ENCODE measurements around the gene VCAN. TPM values are rescaled to one million over a fixed set of nuclear protein-coding genes. Genes with fewer than 3 reads are reported as not detected.
A peak's percentile ranks its signal among the peaks of the same experiment; 100 is the strongest.

VCAN gene
- total and polyA plus RNA-seq, 4 donors, result 145 to 610 (median 328) TPM

DNA sequence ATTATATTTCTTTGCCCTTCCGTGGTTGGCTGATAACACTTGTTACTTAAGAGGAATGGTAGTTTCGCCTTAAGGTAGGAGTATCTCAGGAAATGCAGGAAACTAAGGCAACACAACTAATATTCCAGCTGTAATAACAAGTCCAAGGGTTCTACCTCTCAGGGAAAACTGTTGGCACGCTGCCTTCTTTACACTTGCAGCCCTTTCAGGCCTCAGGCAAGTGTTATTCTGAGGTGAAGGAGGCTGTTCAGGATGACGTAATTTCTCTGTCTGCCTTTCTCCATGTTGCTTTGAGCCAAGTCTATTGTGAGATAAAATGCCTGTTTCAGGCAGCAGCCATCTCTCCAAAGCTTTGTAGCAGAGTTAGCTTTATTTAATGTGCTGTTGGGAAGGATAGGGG lies 38.0 kb downstream of the VCAN start:
- Histone ChIP-seq H3K9me3 (ENCODE audit: control insufficient read depth, insufficient read depth, low read length) (peaks cover 5% of the 10 kb centered on the region), H3K36me3 (ENCODE audit: control insufficient read depth, insufficient read depth, low read length) (peaks cover 13% of the 10 kb centered on the region), H3K4me1 (ENCODE audit: control insufficient read depth, insufficient read depth, low read length) (no peaks in the 10 kb centered on the region), H3K27me3 (ENCODE audit: control insufficient read depth, insufficient read depth, low read length) (no peaks in the 10 kb centered on the region), H3K4me3 (ENCODE audit: low read depth, low read length) (no peak overlapping the region), H3K27ac (ENCODE audit: low read depth, low read length) (peak overlapping the region; percentile 74)
- DNase-seq (ENCODE audit: low read depth in 4 of 6, low spot score in 6 of 6), result peak in 5 of 6 donors; percentile 35 to 82 (median 40)
- WGBS (ENCODE audit: insufficient coverage), result 50% methylated on average over 1 of the region's 4 CpGs

DNA sequence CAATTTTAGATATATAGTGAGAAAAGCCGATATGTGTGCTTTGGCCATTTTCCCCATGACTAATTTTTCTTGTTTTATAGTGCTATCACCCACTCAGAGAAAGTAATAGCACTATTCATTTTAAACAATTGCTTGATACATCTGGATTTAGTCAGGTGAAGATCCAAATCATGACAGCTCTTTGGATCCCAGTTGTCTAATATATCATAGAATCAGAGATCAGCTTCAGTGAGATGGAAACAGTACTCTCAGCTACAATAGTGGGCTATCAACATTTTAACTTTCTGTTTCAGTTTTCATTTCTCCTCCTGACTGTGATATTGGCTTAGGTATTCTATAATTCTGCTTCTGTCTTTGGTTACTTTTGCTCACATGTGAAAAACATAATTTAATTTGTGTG lies 38.7 kb downstream of the VCAN start:
- Histone ChIP-seq H3K4me1 (ENCODE audit: control insufficient read depth, insufficient read depth, low read length) (no peaks in the 10 kb centered on the region), H3K36me3 (ENCODE audit: control insufficient read depth, insufficient read depth, low read length) (peaks cover 13% of the 10 kb centered on the region), H3K27ac (ENCODE audit: low read depth, low read length) (peak overlapping the region; percentile 74), H3K27me3 (ENCODE audit: control insufficient read depth, insufficient read depth, low read length) (no peaks in the 10 kb centered on the region), H3K9me3 (ENCODE audit: control insufficient read depth, insufficient read depth, low read length) (peaks cover 5% of the 10 kb centered on the region), H3K4me3 (ENCODE audit: low read depth, low read length) (no peak overlapping the region)
- no CpG with 5 or more reads among the region's 1 CpG for WGBS (ENCODE audit: insufficient coverage)
- DNase-seq (ENCODE audit: low read depth in 4 of 6, low spot score in 6 of 6), result peak in 1 of 6 donors; percentile 56

DNA sequence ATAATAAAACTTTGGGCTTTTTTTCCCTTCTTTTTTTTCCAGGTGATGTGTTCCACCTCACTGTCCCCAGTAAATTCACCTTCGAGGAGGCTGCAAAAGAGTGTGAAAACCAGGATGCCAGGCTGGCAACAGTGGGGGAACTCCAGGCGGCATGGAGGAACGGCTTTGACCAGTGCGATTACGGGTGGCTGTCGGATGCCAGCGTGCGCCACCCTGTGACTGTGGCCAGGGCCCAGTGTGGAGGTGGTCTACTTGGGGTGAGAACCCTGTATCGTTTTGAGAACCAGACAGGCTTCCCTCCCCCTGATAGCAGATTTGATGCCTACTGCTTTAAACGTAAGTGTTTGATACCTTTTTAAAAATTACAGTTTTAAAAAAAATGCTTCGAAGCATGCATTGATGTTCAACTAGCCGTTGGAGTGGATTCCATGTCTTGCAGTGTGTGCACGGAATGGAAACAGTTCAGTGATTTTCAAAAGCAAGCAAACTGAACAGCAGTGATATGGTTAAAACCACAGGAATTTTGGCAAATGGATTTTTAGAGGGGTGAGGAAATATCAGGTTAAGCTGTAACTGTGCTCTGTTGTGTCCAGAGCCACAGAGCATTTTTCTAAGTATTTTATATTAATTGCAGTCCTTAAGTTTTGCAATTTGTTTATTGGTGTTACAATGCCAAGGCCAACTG lies 40.7 kb downstream of the VCAN start:
- WGBS (ENCODE audit: insufficient coverage), result 95% methylated on average over 11 of the region's 13 CpGs
- H3K4me3 ChIP-seq (ENCODE audit: low read depth, low read length), result no peak overlapping the region
- H3K27me3 ChIP-seq (ENCODE audit: control insufficient read depth, insufficient read depth, low read length), result no peaks in the 10 kb centered on the region
- H3K9me3 ChIP-seq (ENCODE audit: control insufficient read depth, insufficient read depth, low read length), result no peaks in the 10 kb centered on the region
- H3K27ac ChIP-seq (ENCODE audit: low read depth, low read length), result no peak overlapping the region
- H3K36me3 ChIP-seq (ENCODE audit: control insufficient read depth, insufficient read depth, low read length), result peaks cover 6% of the 10 kb centered on the region
- no peaks in the 10 kb centered on the region for H3K4me1 ChIP-seq (ENCODE audit: control insufficient read depth, insufficient read depth, low read length)
- DNase-seq (ENCODE audit: low read depth in 4 of 6, low spot score in 6 of 6), result no peak

GRCh38 chr5:83513081-83513480 lies 41.5 kb downstream of the VCAN start:
- no peak for DNase-seq (ENCODE audit: low read depth in 4 of 6, low spot score in 6 of 6)
- H3K4me1 ChIP-seq (ENCODE audit: control insufficient read depth, insufficient read depth, low read length), result no peaks in the 10 kb centered on the region
- no peaks in the 10 kb centered on the region for H3K9me3 ChIP-seq (ENCODE audit: control insufficient read depth, insufficient read depth, low read length)
- WGBS (ENCODE audit: insufficient coverage), result no CpG with 5 or more reads among the region's 1 CpG
- no peaks in the 10 kb centered on the region for H3K27me3 ChIP-seq (ENCODE audit: control insufficient read depth, insufficient read depth, low read length)
- no peak overlapping the region for H3K27ac ChIP-seq (ENCODE audit: low read depth, low read length)
- H3K36me3 ChIP-seq (ENCODE audit: control insufficient read depth, insufficient read depth, low read length), result peaks cover 6% of the 10 kb centered on the region
- no peak overlapping the region for H3K4me3 ChIP-seq (ENCODE audit: low read depth, low read length)

DNA sequence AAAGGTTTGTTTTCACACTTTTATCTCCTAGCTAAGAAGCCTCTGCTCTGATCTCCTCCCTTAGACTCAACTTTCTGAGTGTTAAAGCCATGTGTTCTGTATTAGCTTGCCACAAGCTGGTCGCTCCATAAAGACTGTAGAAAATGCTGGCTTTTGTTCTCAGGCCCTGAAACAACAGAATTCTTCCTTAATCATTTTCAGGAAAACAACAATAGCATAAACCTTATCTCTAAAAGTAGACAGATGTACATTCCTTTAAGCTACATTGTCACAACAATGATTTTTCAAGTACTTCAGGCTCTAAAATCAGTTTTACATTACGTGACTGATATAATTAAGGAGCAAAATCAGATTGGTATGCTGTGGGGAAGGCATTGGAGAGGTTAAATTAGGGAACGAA lies 41.9 kb downstream of the VCAN start:
- H3K9me3 ChIP-seq (ENCODE audit: control insufficient read depth, insufficient read depth, low read length), result no peaks in the 10 kb centered on the region
- H3K4me1 ChIP-seq (ENCODE audit: control insufficient read depth, insufficient read depth, low read length), result no peaks in the 10 kb centered on the region
- H3K4me3 ChIP-seq (ENCODE audit: low read depth, low read length), result no peak overlapping the region
- H3K27me3 ChIP-seq (ENCODE audit: control insufficient read depth, insufficient read depth, low read length), result no peaks in the 10 kb centered on the region
- no peak overlapping the region for H3K27ac ChIP-seq (ENCODE audit: low read depth, low read length)
- peaks cover 6% of the 10 kb centered on the region for H3K36me3 ChIP-seq (ENCODE audit: control insufficient read depth, insufficient read depth, low read length)
- 57% methylated on average over 1 of the region's 3 CpGs for WGBS (ENCODE audit: insufficient coverage)
- no peak for DNase-seq (ENCODE audit: low read depth in 4 of 6, low spot score in 6 of 6)

DNA sequence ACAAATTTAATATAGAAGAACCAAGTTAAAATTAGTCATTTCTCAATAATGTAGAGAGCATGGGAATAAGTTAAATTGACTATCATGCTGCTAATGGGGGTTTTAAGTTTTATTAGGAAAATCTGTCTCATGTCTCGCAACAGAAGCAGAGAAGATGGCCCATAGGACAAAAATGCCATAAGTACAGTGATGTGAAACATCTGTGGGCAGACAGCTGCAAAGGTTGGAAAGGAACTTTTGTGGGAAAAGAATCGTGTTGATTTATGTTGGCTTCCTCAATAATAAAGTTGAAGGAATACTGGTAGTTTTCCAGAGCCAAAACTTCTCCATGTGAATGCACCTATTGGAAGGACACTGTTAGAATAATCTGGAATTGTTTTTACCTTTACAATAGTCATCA lies 44.8 kb downstream of the VCAN start:
- Histone ChIP-seq H3K36me3 (ENCODE audit: control insufficient read depth, insufficient read depth, low read length) (peaks cover 4% of the 10 kb centered on the region), H3K4me3 (ENCODE audit: low read depth, low read length) (no peak overlapping the region), H3K4me1 (ENCODE audit: control insufficient read depth, insufficient read depth, low read length) (no peaks in the 10 kb centered on the region), H3K9me3 (ENCODE audit: control insufficient read depth, insufficient read depth, low read length) (no peaks in the 10 kb centered on the region), H3K27me3 (ENCODE audit: control insufficient read depth, insufficient read depth, low read length) (no peaks in the 10 kb centered on the region), H3K27ac (ENCODE audit: low read depth, low read length) (no peak overlapping the region)
- DNase-seq (ENCODE audit: low read depth in 4 of 6, low spot score in 6 of 6), result no peak
- 63% methylated on average over 1 of the region's 2 CpGs for WGBS (ENCODE audit: insufficient coverage)

DNA sequence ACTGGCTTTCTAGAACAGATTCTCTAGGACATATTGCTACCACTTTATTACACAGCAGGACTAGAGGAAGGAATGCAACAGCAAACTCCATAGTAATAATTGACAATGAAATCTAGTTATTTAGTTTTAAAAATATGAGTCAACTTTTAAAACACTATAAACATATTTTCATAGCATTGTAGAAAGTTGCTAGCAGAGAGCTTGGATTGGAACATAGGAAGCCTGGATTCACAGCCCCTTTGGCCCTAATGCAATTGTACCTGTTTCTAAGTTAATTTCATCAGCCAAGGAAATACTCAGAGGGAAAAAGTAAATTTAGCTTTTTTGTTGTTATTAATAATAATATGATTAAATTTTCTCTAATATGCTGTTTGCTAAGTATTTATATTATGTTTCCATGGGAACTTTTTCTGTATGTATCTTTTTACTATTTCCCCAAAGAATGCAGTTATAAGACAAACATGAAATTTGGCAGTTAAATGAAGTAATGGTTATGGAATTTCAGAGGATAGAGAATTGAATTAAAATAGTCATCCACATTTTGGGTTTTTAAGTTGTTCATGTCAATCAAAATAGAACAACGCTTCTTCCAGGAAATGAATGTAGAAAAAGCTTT lies 45.6 kb downstream of the VCAN start:
- no peak overlapping the region for H3K27ac ChIP-seq (ENCODE audit: low read depth, low read length)
- no peak for DNase-seq (ENCODE audit: low read depth in 4 of 6, low spot score in 6 of 6)
- H3K4me3 ChIP-seq (ENCODE audit: low read depth, low read length), result no peak overlapping the region
- no CpG with 5 or more reads among the region's 1 CpG for WGBS (ENCODE audit: insufficient coverage)
- H3K4me1 ChIP-seq (ENCODE audit: control insufficient read depth, insufficient read depth, low read length), result no peaks in the 10 kb centered on the region
- H3K27me3 ChIP-seq (ENCODE audit: control insufficient read depth, insufficient read depth, low read length), result no peaks in the 10 kb centered on the region
- H3K9me3 ChIP-seq (ENCODE audit: control insufficient read depth, insufficient read depth, low read length), result no peaks in the 10 kb centered on the region
- H3K36me3 ChIP-seq (ENCODE audit: control insufficient read depth, insufficient read depth, low read length), result peaks cover under 1% of the 10 kb centered on the region

GRCh38 chr5:83517688-83518085 lies 46.1 kb downstream of the VCAN start:
- no peaks in the 10 kb centered on the region for H3K27me3 ChIP-seq (ENCODE audit: control insufficient read depth, insufficient read depth, low read length)
- H3K4me1 ChIP-seq (ENCODE audit: control insufficient read depth, insufficient read depth, low read length), result no peaks in the 10 kb centered on the region
- no peak overlapping the region for H3K27ac ChIP-seq (ENCODE audit: low read depth, low read length)
- no peak overlapping the region for H3K4me3 ChIP-seq (ENCODE audit: low read depth, low read length)
- no CpG with 5 or more reads among the region's 1 CpG for WGBS (ENCODE audit: insufficient coverage)
- no peak for DNase-seq (ENCODE audit: low read depth in 4 of 6, low spot score in 6 of 6)
- no peaks in the 10 kb centered on the region for H3K36me3 ChIP-seq (ENCODE audit: control insufficient read depth, insufficient read depth, low read length)
- H3K9me3 ChIP-seq (ENCODE audit: control insufficient read depth, insufficient read depth, low read length), result no peaks in the 10 kb centered on the region

DNA sequence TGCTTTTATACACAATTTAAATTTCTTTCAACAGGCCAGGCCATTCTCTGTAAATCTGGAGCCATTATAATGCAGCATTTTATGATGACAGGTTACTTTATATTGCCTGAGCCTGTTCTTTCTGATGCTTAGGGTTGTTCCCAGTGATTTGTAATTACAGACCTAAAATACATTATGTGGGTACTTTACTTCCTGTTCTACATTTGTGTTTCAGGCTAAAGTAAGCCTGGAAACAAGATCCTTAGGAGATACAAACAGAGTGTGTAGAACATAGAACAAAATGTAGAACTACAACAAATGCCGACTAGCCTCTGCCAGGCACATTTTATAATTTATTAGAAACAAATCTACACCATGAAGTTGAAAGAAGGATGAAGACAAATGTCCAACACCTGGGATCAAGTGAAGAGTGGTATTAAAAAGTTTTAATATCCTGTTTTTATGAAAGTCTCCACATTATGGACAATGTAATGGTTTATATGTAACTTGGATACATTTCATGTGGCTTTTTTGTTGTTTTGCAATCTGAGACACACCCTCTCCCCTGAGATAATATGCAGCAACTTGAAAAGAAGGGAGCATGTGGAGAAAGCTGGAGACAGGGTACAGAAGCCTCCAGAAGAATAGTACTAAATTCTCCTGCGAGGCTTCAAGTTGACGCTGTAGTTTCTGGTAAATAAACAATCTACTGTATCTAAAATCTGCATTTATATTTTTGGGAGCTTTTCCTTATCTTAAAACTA lies 46.9 kb downstream of the VCAN start:
- whole genome bisulfite sequencing (ENCODE audit: insufficient coverage), result no CpG with 5 or more reads among the region's 3 CpGs
- no peak for DNase-seq (ENCODE audit: low read depth in 4 of 6, low spot score in 6 of 6)
- no peaks in the 10 kb centered on the region for H3K27me3 ChIP-seq (ENCODE audit: control insufficient read depth, insufficient read depth, low read length)
- H3K9me3 ChIP-seq (ENCODE audit: control insufficient read depth, insufficient read depth, low read length), result no peaks in the 10 kb centered on the region
- no peak overlapping the region for H3K4me3 ChIP-seq (ENCODE audit: low read depth, low read length)
- no peaks in the 10 kb centered on the region for H3K4me1 ChIP-seq (ENCODE audit: control insufficient read depth, insufficient read depth, low read length)
- no peaks in the 10 kb centered on the region for H3K36me3 ChIP-seq (ENCODE audit: control insufficient read depth, insufficient read depth, low read length)
- H3K27ac ChIP-seq (ENCODE audit: low read depth, low read length), result no peak overlapping the region

Data from spinal cord (tissue), 10 donors.